GM18508 (cell line): Measurements from ENCODE around the gene DAGLB.
"Not testable (repeated sequence)": the region's sequence is repeated elsewhere in the genome, so short reads cannot be mapped to it uniquely, and the experiment has no call there.

Experiments used
- ATAC-seq: cut with Tn5 transposase; IDR thresholded peaks from one replicate; pipeline ENCODE4 v1.9.1; 2021; ENCODE audit warnings: moderate number of reproducible peaks; ENCODE audit not compliant: insufficient read depth, unreplicated experiment

DAGLB gene

GRCh38 chr7:6402041-6402440 is 45.7 kb downstream of the DAGLB start:
- ATAC-seq, result no peak

GRCh38 chr7:6401536-6401935 is 46.2 kb downstream of the DAGLB start:
- no peak for ATAC-seq

GRCh38 chr7:6400243-6401105 is 47.3 kb downstream of the DAGLB start:
- not testable (repeated sequence) for ATAC-seq

- ATAC-seq, result no peak
Measured at GRCh38 chr7:6399351-6399750, 48.4 kb downstream of the DAGLB start.

GRCh38 chr7:6398943-6399342 is 48.8 kb downstream of the DAGLB start:
- ATAC-seq, result no peak

- not testable (repeated sequence) for ATAC-seq
Measured at GRCh38 chr7:6397759-6398495, 49.8 kb downstream of the DAGLB start.

- ATAC-seq, result no peak
Measured at GRCh38 chr7:6395898-6396595, 51.7 kb downstream of the DAGLB start.

GRCh38 chr7:6394114-6394513 is 53.6 kb downstream of the DAGLB start:
- no peak for ATAC-seq

- no peak for ATAC-seq
Measured at GRCh38 chr7:6393667-6394056, 54.1 kb downstream of the DAGLB start.

GRCh38 chr7:6392712-6393666 is 54.8 kb downstream of the DAGLB start:
- ATAC-seq, result no peak

GRCh38 chr7:6389728-6390127 is 58.0 kb downstream of the DAGLB start:
- ATAC-seq, result no peak

GRCh38 chr7:6387734-6388294 is 59.9 kb downstream of the DAGLB start:
- no peak for ATAC-seq

- ATAC-seq, result no peak
Measured at GRCh38 chr7:6386779-6387178, 61.0 kb downstream of the DAGLB start.

- no peak for ATAC-seq
Measured at GRCh38 chr7:6385909-6386560, 61.7 kb downstream of the DAGLB start.

GRCh38 chr7:6385110-6385781 is 62.5 kb downstream of the DAGLB start:
- no peak for ATAC-seq

GRCh38 chr7:6384327-6384726 is 63.4 kb downstream of the DAGLB start:
- ATAC-seq, result no peak

GRCh38 chr7:6382817-6383216 is 64.9 kb downstream of the DAGLB start:
- no peak for ATAC-seq

GRCh38 chr7:6381846-6382245 is 65.9 kb downstream of the DAGLB start:
- ATAC-seq, result not testable (repeated sequence)
